Measurements from ENCODE around the gene RASSF4.
A peak's percentile ranks its signal among the peaks of the same experiment; 100 is the strongest.

Gene RASSF4

DNA sequence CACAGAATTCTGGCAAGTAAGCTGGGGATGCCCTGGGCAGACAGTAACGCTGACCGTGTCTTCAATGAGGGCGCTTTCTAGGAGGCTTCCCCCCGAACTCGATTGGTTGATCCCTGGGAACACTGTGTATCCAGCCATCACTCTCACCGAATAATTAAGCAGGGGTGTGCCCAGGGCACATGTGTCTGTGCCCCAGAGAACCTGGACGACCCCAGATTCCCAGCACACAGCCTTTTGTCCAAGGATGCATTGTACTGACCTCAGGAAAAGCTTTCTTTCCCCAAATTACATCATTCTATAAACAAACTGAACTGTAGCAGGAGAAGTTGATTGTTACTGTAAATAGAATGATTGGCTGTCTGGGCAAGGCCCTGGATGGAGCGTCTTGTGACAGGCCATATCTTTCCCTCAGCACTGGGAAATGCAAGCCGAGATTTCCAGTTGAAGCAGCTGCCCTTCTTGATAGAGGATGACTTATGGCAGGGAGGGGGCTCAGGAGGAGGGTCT, 25.6 kb downstream of the RASSF4 start:
- TF ChIP-seq Cebpa-rat (IDR thresholded peaks at IDR 0.05) = no peak
- Histone ChIP-seq H4K20me1 (no peaks in the 10 kb centered on the region), H3K4me2 (no peak overlapping the region), H3K36me3 (peaks cover 17% of the 10 kb centered on the region; the same call in 1 of the 2 replicates), H3K27me3 (no peaks in the 10 kb centered on the region), H3K9me3 (no peaks in the 10 kb centered on the region), H3K4me3 (no peak overlapping the region), H3K4me1 (peaks cover 69% of the 10 kb centered on the region), H3K9ac (no peak overlapping the region), H3K27ac (no peak overlapping the region)

DNA sequence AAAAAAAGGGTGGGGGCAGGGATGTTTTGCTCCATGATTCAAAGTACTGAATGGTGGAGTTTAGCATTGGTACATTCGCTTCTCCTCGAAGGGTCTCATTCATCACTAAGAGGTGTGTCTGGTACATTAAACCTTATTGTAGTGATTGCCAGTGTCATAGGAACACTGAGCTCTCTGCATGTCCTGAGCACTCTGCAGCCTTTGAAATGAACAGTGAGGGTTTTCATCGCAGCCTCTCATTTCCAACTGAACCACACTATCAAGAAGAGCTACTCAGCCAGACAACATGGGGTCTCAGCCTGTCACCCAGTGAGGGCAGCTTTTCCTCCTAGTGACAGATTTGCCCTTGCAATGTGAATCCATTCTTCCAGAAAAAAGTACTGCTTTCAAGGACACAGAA, 26.6 kb downstream of the RASSF4 start:
- no peak overlapping the region for H3K9ac ChIP-seq
- H3K4me1 ChIP-seq = peaks cover 69% of the 10 kb centered on the region
- TF ChIP-seq Cebpa-rat (IDR thresholded peaks at IDR 0.05) = no peak
- no peaks in the 10 kb centered on the region for H3K9me3 ChIP-seq
- no peak overlapping the region for H3K27ac ChIP-seq
- no peaks in the 10 kb centered on the region for H4K20me1 ChIP-seq
- H3K4me2 ChIP-seq = no peak overlapping the region
- no peak overlapping the region for H3K4me3 ChIP-seq
- no peaks in the 10 kb centered on the region for H3K27me3 ChIP-seq
- peaks cover 17% of the 10 kb centered on the region; the same call in 1 of the 2 replicates for H3K36me3 ChIP-seq

DNA sequence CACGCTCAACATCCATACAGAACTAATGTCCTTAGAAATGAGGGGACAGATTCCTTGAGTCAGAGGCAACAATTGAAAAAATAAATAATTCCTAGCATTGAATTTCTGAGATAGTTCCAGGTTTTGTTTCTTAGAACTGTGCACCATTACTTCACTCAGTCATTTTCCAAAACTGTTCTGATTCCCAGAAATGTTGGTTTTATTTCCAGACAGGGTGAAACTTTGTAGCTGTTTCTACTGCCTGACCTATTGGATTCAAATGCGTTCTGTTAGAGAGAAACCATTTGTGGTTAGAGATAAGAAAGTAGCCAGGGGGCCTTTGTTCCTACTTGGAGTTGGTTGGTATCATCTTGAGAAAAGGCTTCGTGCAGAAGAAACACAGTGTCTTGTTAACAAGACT, 27.1 kb downstream of the RASSF4 start:
- Histone ChIP-seq H3K36me3 (peaks cover 17% of the 10 kb centered on the region; the same call in 1 of the 2 replicates), H3K27ac (no peak overlapping the region), H3K4me1 (peaks cover 69% of the 10 kb centered on the region), H4K20me1 (no peaks in the 10 kb centered on the region), H3K9me3 (no peaks in the 10 kb centered on the region), H3K27me3 (no peaks in the 10 kb centered on the region), H3K9ac (no peak overlapping the region), H3K4me2 (no peak overlapping the region), H3K4me3 (no peak overlapping the region)
- TF ChIP-seq Cebpa-rat (IDR thresholded peaks at IDR 0.05) = no peak

DNA sequence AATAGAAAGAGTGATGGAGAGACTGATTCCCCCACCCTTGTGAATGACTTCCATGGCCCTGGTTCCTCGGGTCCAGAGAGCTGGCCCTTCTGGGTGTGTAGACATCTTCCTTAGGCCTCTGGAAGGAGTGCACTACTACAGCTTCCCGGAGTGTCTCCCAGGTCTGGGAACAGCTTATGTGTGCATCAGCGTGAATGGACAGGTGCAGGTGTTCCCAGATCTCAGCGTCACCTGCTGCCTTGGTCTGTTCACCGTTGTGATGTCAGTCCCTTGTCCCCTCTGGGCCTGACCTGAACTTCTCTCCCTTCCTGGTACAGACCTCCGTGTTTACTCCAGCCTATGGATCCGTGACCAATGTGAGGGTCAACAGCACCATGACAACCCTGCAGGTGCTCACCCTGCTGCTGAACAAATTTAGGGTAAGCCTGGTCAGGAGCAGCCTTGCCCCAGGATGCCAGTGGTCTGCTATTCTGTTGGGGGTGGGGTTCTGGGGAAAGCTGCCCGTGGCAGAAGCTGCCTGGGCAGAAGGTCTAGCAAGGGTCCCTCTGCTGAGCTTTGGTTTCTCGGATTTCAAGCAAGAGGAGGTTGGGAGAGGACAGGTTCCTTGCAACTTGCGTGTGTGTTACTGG, 29.5 kb downstream of the RASSF4 start:
- Histone ChIP-seq H3K36me3 (peaks cover 17% of the 10 kb centered on the region; the same call in 1 of the 2 replicates), H3K4me3 (no peak overlapping the region), H4K20me1 (no peaks in the 10 kb centered on the region), H3K9me3 (no peaks in the 10 kb centered on the region), H3K4me1 (peaks cover 69% of the 10 kb centered on the region), H3K27ac (peak overlapping the region; percentile 20), H3K4me2 (peak overlapping the region; percentile 50), H3K9ac (no peak overlapping the region), H3K27me3 (no peaks in the 10 kb centered on the region)
- TF ChIP-seq Cebpa-rat (IDR thresholded peaks at IDR 0.05) = no peak

DNA sequence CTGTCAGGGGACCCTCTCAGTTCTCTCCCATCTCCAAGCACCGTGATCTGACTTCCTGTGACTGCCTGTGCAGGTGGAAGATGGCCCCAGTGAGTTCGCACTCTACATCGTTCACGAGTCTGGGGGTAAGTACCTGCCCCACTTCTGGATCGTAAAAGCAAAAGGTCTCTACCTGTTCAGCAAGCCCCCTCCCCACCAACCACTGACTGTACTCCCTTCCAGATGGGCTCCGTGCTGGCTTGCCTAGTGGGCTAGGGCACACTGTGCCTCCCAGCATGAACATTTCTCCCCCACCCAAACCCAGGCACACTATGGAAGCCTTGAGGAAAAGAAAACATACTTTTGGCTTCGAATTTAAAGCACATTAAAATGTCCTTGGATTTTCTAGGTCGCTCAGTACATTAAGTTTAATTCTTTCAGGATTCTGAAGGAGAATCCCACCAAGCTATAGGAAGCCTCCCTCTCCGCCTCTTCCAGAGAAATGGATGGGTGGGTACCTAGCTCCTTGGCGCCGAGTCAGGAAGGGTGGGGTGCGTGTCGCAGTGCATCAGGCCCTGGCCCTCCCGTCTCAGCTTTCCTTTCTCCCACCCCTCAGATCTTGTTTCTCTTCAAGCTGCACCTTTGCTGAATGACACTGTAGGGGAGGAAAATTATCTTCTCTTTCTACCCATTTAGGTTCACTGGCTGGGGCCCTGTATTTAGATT, 30.1 kb downstream of the RASSF4 start:
- H3K9me3 ChIP-seq = no peaks in the 10 kb centered on the region
- H3K9ac ChIP-seq = no peak overlapping the region
- peaks cover 70% of the 10 kb centered on the region for H3K4me1 ChIP-seq
- peaks cover 15% of the 10 kb centered on the region; the same call in 1 of the 2 replicates for H3K36me3 ChIP-seq
- peak overlapping the region; percentile 50 for H3K4me2 ChIP-seq
- H3K4me3 ChIP-seq = no peak overlapping the region
- no peaks in the 10 kb centered on the region for H3K27me3 ChIP-seq
- H3K27ac ChIP-seq = peak overlapping the region; percentile 20
- no peak for TF ChIP-seq Cebpa-rat (IDR thresholded peaks at IDR 0.05)
- no peaks in the 10 kb centered on the region for H4K20me1 ChIP-seq

DNA sequence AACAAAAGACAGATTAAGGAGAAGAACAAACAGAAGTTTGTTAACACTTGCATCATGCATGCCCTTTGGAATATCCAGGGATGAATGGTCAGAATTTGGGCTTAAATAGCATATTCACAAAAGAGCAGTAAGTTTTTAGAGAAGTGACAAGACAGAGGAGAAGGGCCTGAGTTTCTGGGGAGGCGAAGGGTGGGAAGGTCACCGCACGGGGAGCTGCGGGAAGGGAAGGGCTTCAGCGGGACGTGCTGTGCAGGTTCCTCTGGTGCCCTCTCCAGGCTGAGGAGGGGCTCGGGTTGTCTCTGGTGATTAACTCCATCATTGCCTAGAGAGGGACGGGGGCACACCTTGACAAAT, 30.7 kb downstream of the RASSF4 start:
- no peak overlapping the region for H3K4me3 ChIP-seq
- no peak overlapping the region for H3K9ac ChIP-seq
- H3K4me1 ChIP-seq = peaks cover 75% of the 10 kb centered on the region
- H4K20me1 ChIP-seq = no peaks in the 10 kb centered on the region
- H3K36me3 ChIP-seq = peaks cover 9% of the 10 kb centered on the region; the same call in 1 of the 2 replicates
- H3K4me2 ChIP-seq = peak overlapping the region; percentile 50
- H3K27ac ChIP-seq = no peak overlapping the region
- no peak for TF ChIP-seq Cebpa-rat (IDR thresholded peaks at IDR 0.05)
- no peaks in the 10 kb centered on the region for H3K27me3 ChIP-seq
- H3K9me3 ChIP-seq = no peaks in the 10 kb centered on the region

DNA sequence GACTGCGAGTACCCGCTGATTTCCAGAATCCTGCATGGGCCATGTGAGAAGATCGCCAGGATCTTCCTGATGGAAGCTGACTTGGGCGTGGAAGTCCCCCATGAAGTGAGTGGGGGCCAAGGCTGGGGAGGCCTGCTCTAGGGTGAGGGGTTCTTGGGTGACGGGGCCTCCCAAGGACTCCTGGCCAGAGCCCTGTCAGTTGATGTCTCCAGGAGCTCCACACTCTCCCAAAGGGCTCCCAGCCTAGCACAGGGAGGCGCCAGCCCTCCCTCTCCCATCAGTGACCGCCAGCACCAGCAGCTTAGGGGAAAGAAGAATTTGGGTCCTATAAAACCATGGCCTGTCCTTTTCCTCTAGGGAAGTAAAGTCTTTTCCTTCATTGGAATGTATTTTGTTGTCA, 31.4 kb downstream of the RASSF4 start:
- no peaks in the 10 kb centered on the region for H3K27me3 ChIP-seq
- H3K36me3 ChIP-seq = peaks cover 5% of the 10 kb centered on the region; the same call in 1 of the 2 replicates
- H3K4me3 ChIP-seq = no peak overlapping the region
- no peaks in the 10 kb centered on the region for H4K20me1 ChIP-seq
- H3K9ac ChIP-seq = 0 out of 2 replicates have a peak overlapping the region, but pooled peaks have one; percentile 18
- H3K4me1 ChIP-seq = peaks cover 82% of the 10 kb centered on the region
- H3K4me2 ChIP-seq = peak overlapping the region; percentile 50; the same call in 1 of the 2 replicates
- no peaks in the 10 kb centered on the region for H3K9me3 ChIP-seq
- TF ChIP-seq Cebpa-rat (IDR thresholded peaks at IDR 0.05) = no peak
- H3K27ac ChIP-seq = peak overlapping the region; percentile 19; the same call in 1 of the 2 replicates

DNA sequence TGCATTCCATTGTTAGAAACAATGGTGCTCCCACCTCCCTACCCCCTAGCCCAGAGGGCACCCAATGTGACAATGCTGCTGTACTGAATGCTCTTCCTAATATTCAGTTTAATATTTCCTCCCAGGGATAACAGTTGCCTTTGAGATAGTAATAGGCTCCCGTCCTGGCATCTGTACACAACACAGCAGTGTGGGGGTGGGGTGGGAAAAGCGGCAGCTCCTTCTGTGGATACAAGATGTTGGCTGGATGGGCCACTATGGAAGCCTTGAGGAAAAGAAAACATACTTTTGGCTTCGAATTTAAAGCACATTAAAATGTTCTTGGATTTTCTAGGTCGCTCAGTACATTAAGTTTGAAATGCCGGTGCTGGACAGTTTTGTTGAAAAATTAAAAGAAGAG, 32.0 kb downstream of the RASSF4 start:
- no peaks in the 10 kb centered on the region for H4K20me1 ChIP-seq
- no peaks in the 10 kb centered on the region for H3K27me3 ChIP-seq
- peak overlapping the region; percentile 97 for H3K4me2 ChIP-seq
- H3K27ac ChIP-seq = peak overlapping the region; percentile 19; the same call in 1 of the 2 replicates
- H3K36me3 ChIP-seq = peaks cover 5% of the 10 kb centered on the region; the same call in 1 of the 2 replicates
- no peaks in the 10 kb centered on the region for H3K9me3 ChIP-seq
- H3K9ac ChIP-seq = no peak overlapping the region
- no peak for TF ChIP-seq Cebpa-rat (IDR thresholded peaks at IDR 0.05)
- peaks cover 85% of the 10 kb centered on the region for H3K4me1 ChIP-seq
- no peak overlapping the region for H3K4me3 ChIP-seq

DNA sequence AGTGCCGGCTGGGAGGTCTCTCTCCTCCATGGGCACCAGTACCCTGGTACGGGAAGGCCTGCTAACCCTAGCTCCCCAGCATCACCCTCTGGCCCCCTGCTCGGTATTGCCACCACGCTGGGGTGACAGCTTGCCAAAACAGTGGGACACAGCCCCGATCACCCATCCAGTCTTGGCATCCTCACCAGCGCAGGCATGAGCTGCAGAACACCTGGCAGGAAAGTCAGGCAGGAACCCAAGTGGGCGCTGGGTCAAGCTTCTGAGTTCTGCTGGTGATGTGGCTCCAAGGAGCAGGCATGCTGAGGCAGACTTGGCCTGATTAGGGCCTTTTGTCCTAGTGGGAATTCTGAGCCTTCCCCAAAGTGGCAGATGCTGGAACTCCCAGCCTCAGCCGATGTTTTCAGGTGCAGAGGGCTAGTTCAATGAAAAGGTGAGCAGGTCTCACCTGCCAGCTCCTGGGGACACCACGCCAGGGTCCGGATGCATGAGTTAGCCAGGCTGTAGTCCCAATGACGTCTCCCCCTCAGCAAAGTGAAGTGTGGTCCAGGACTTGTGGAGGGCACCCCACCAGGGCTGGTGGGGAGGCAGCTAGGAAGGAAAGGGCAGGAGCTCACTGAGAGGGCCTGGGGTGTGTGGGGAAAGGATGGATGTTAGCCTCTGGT, 32.6 kb downstream of the RASSF4 start:
- no peaks in the 10 kb centered on the region for H3K27me3 ChIP-seq
- peaks cover 5% of the 10 kb centered on the region; the same call in 1 of the 2 replicates for H3K36me3 ChIP-seq
- H4K20me1 ChIP-seq = no peaks in the 10 kb centered on the region
- peak overlapping the region; percentile 31 for H3K9ac ChIP-seq
- peak overlapping the region; percentile 98 for H3K27ac ChIP-seq
- H3K4me1 ChIP-seq = peaks cover 85% of the 10 kb centered on the region
- TF ChIP-seq Cebpa-rat (IDR thresholded peaks at IDR 0.05) = no peak
- H3K4me3 ChIP-seq = no peak overlapping the region
- H3K9me3 ChIP-seq = no peaks in the 10 kb centered on the region
- peak overlapping the region; percentile 97 for H3K4me2 ChIP-seq
